ENCODE results near the gene LCE7A.

- TF ChIP-seq CTCF (IDR thresholded peaks at IDR 0.05) = no peak
- TF ChIP-seq POLR2A (IDR thresholded peaks at IDR 0.05) = no peak
Measured at GRCh38 chr1:152884506-152884905, 24.7 kb downstream of the LCE7A start.

Data from right lobe of liver (tissue), 4 donors.